Trophoblast cell (in vitro differentiated cells and primary cell): ENCODE data around the gene TENT5C.

ENCODE experiments used
- DNase-seq, 2 donors: peaks; one replicate each; pipeline ENCODE4 v3.0.0-alpha.2; 2016
- H2AFZ ChIP-seq: 2 replicates; pipeline ENCODE4 v1.6.1; 2013; ENCODE audit warnings: low read length, moderate library complexity, mild to moderate bottlenecking; ENCODE audit not compliant: insufficient read depth, poor library complexity
- H2AK5ac ChIP-seq: 2 replicates; pipeline ENCODE4 v1.6.1; 2013; ENCODE audit warnings: mild to moderate bottlenecking, low read length
- H2BK120ac ChIP-seq: 2 replicates; pipeline ENCODE4 v1.6.1; 2013; ENCODE audit warnings: low read length, mild to moderate bottlenecking, moderate library complexity; ENCODE audit not compliant: insufficient read depth, poor library complexity
- H2BK12ac ChIP-seq: 2 replicates; pipeline ENCODE4 v1.6.1; 2013; ENCODE audit warnings: mild to moderate bottlenecking, low read length, moderate library complexity
- H2BK5ac ChIP-seq: 2 replicates; pipeline ENCODE4 v1.6.1; 2013; ENCODE audit warnings: low read length, low read depth, moderate library complexity, mild to moderate bottlenecking; ENCODE audit not compliant: poor library complexity
- H3K14ac ChIP-seq: 2 replicates; pipeline ENCODE4 v1.6.1; 2013; ENCODE audit warnings: mild to moderate bottlenecking, low read length
- H3K18ac ChIP-seq: 2 replicates; pipeline ENCODE4 v1.6.1; 2013; ENCODE audit warnings: mild to moderate bottlenecking, low read length
- H3K23ac ChIP-seq: 2 replicates; pipeline ENCODE4 v1.6.1; 2013; ENCODE audit warnings: low read length
- H3K27ac ChIP-seq: 2 replicates; pipeline ENCODE4 v1.5.1; 2013; ENCODE audit warnings: low read depth, mild to moderate bottlenecking, inconsistent platforms, low read length, moderate library complexity
- H3K27me3 ChIP-seq: 2 replicates; pipeline ENCODE4 v1.6.1; 2013; ENCODE audit warnings: inconsistent platforms, mild to moderate bottlenecking, low read length, moderate library complexity; ENCODE audit not compliant: insufficient read depth
- H3K36me3 ChIP-seq, 2 experiments: 1 replicate in 1 of 2; 2 replicates in 1 of 2; pipeline ENCODE4 v1.6.1; 2013; ENCODE audit warnings: low read length in 2 of 2, mild to moderate bottlenecking in 2 of 2, moderate library complexity in 1 of 2; ENCODE audit not compliant: insufficient read depth in 2 of 2, control insufficient read depth in 1 of 2
- H3K4ac ChIP-seq: 2 replicates; pipeline ENCODE4 v1.6.1; 2013; ENCODE audit warnings: low read depth, mild to moderate bottlenecking, low read length, moderate library complexity
- H3K4me1 ChIP-seq, 2 experiments: 1 replicate in 1 of 2; 2 replicates in 1 of 2; pipeline ENCODE4 v1.6.1; 2013; ENCODE audit warnings: low read length in 2 of 2, mild to moderate bottlenecking in 2 of 2, moderate library complexity in 1 of 2; ENCODE audit not compliant: insufficient read depth in 2 of 2, control insufficient read depth in 1 of 2
- H3K4me2 ChIP-seq: 2 replicates; pipeline ENCODE4 v1.6.1; 2013; ENCODE audit warnings: inconsistent platforms, mild to moderate bottlenecking, low read length, moderate library complexity
- H3K4me3 ChIP-seq: 2 replicates; pipeline ENCODE4 v1.5.1; 2013; ENCODE audit warnings: mild to moderate bottlenecking, low read depth, low read length, inconsistent platforms
- H3K79me1 ChIP-seq: one replicate; pipeline ENCODE4 v1.6.1; 2013; ENCODE audit warnings: low read length
- H3K79me2 ChIP-seq: 2 replicates; pipeline ENCODE4 v1.6.1; 2013; ENCODE audit warnings: low read length, mild to moderate bottlenecking; ENCODE audit not compliant: control insufficient read depth, insufficient read depth, poor library complexity
- H3K9ac ChIP-seq: 2 replicates; pipeline ENCODE4 v1.6.1; 2013; ENCODE audit warnings: mild to moderate bottlenecking, low read length
- H3K9me3 ChIP-seq: 2 replicates; pipeline ENCODE4 v1.6.1; 2013; ENCODE audit warnings: low read depth, mild to moderate bottlenecking, control low read depth, inconsistent platforms, low read length; ENCODE audit not compliant: insufficient read depth
- H4K12ac ChIP-seq: 2 replicates; pipeline ENCODE4 v1.6.1; 2013; ENCODE audit warnings: low read depth, mild to moderate bottlenecking, low read length, moderate library complexity
- H4K8ac ChIP-seq: 2 replicates; pipeline ENCODE4 v1.6.1; 2013; ENCODE audit warnings: low read depth, mild to moderate bottlenecking, low read length, moderate library complexity
- H4K91ac ChIP-seq: one replicate; pipeline ENCODE4 v1.6.1; 2013; ENCODE audit warnings: low read depth, mild to moderate bottlenecking, low read length, moderate library complexity
- WGBS: extraction: QIAGEN DNeasy Blood & Tissue Kit; methylation state at CpG from one replicate; pipeline ENCODE4 v1.1.7; 2013; ENCODE audit warnings: missing lambda C conversion rate; ENCODE audit not compliant: insufficient read length, insufficient coverage; ENCODE audit errors: extremely low coverage; 5-methylcytosine and 5-hydroxymethylcytosine counted together

Gene TENT5C

DNA sequence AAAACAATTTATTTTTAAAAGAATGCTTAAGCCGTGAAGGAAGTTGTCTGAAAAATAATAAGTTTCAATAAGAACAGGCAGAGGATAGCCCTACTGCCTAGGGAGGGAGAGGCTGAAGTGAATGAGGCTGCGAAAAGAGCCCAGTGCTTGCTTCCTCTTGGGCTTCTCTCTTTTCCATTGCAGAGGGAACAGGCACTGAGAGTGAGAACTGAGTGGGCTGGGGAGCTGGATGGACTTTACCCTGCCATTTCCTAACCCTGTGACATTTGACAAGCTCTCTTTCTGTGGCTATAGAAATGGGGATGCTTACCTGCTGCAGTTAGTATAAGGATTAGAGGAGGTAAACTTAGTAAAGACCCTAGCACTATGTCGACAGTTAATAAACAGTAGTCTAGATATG is 30.0 kb downstream of the TENT5C start:
- Histone ChIP-seq H3K79me2 (no peaks in the 10 kb centered on the region), H3K36me3 (no peaks in the 10 kb centered on the region), H4K8ac (no peak overlapping the region), H3K14ac (no peak overlapping the region), H3K79me1 (no peaks in the 10 kb centered on the region), H3K18ac (no peak overlapping the region), H3K9ac (no peak overlapping the region), H3K27ac (no peak overlapping the region), H2BK120ac (no peak overlapping the region), H3K4me1 (peaks cover 0 to under 1% of the 10 kb centered on the region in 2 experiments), H4K91ac (no peak overlapping the region), H3K4me3 (no peak overlapping the region), H3K23ac (no peak overlapping the region), H3K27me3 (no peaks in the 10 kb centered on the region), H4K12ac (no peak overlapping the region), H3K4me2 (no peak overlapping the region), H3K4ac (no peak overlapping the region), H2AFZ (no peak overlapping the region), H2BK12ac (no peak overlapping the region), H3K9me3 (peaks cover 1% of the 10 kb centered on the region), H2AK5ac (no peak overlapping the region), H2BK5ac (no peak overlapping the region)
- DNase-seq: no peak
- no CpG with 5 or more reads among the region's 3 CpGs for WGBS

- no peak overlapping the region for H2BK120ac ChIP-seq
- H2AFZ ChIP-seq: no peak overlapping the region
- H2BK12ac ChIP-seq: no peak overlapping the region
- no peak overlapping the region for H3K4ac ChIP-seq
- no peaks in the 10 kb centered on the region for H3K36me3 ChIP-seq
- no peak overlapping the region for H3K9ac ChIP-seq
- peaks cover 3% of the 10 kb centered on the region for H3K9me3 ChIP-seq
- no peak overlapping the region for H3K4me2 ChIP-seq
- H3K79me1 ChIP-seq: no peaks in the 10 kb centered on the region
- H3K23ac ChIP-seq: no peak overlapping the region
- H2AK5ac ChIP-seq: no peak overlapping the region
- no CpG with 5 or more reads among the region's 8 CpGs for WGBS
- H3K27ac ChIP-seq: no peak overlapping the region
- no peak overlapping the region for H4K91ac ChIP-seq
- H4K12ac ChIP-seq: no peak overlapping the region
- no peaks in the 10 kb centered on the region for H3K27me3 ChIP-seq
- no peak overlapping the region for H4K8ac ChIP-seq
- H3K18ac ChIP-seq: no peak overlapping the region
- no peak overlapping the region for H3K4me3 ChIP-seq
- no peak for DNase-seq
- no peak overlapping the region for H3K14ac ChIP-seq
- no peak overlapping the region for H2BK5ac ChIP-seq
- no peaks in the 10 kb centered on the region for H3K79me2 ChIP-seq
- H3K4me1 ChIP-seq: no peaks in the 10 kb centered on the region
Measured at GRCh38 chr1:117636637-117637425, 31.0 kb downstream of the TENT5C start.

DNA sequence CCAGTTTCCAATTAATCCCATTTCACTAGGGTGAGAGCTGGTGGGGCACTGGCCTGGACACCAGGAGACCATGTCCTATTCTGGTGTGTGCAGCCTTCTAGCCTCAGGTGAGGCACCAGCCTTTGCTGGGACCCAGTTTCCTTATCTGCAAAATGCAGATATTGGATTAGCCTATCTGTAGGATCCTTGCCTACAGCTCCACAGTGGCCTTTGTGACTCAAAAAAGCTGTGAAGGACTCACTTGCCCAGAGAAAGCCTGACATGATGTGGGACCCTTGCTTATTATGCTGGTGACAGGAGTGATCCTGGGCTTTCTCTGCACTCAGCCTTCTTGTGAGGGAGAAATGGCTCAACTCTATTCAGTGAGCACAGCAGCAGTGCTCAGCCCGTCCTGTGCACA is 32.3 kb downstream of the TENT5C start:
- Histone ChIP-seq H3K27ac (no peak overlapping the region), H3K79me2 (no peaks in the 10 kb centered on the region), H2AFZ (no peak overlapping the region), H4K12ac (no peak overlapping the region), H2BK120ac (no peak overlapping the region), H3K36me3 (no peaks in the 10 kb centered on the region), H3K14ac (no peak overlapping the region), H4K91ac (no peak overlapping the region), H3K9me3 (peaks cover 3% of the 10 kb centered on the region), H3K79me1 (no peaks in the 10 kb centered on the region), H2BK12ac (no peak overlapping the region), H4K8ac (no peak overlapping the region), H3K23ac (no peak overlapping the region), H3K4me3 (no peak overlapping the region), H3K9ac (no peak overlapping the region), H2AK5ac (no peak overlapping the region), H3K18ac (no peak overlapping the region), H3K4me2 (no peak overlapping the region), H3K27me3 (no peaks in the 10 kb centered on the region), H2BK5ac (no peak overlapping the region), H3K4me1 (no peaks in the 10 kb centered on the region), H3K4ac (no peak overlapping the region)
- DNase-seq: peak in 1 of 2 donors; percentile 33
- no CpG with 5 or more reads among the region's 1 CpG for WGBS

GRCh38 chr1:117638759-117639158 is 32.9 kb downstream of the TENT5C start:
- Histone ChIP-seq H2AK5ac (no peak overlapping the region), H2AFZ (no peak overlapping the region), H3K79me1 (no peaks in the 10 kb centered on the region), H3K27ac (no peak overlapping the region), H2BK5ac (no peak overlapping the region), H3K36me3 (no peaks in the 10 kb centered on the region), H3K4me2 (no peak overlapping the region), H4K8ac (no peak overlapping the region), H3K4me3 (no peak overlapping the region), H3K14ac (no peak overlapping the region), H3K4me1 (no peaks in the 10 kb centered on the region), H3K79me2 (no peaks in the 10 kb centered on the region), H3K27me3 (no peaks in the 10 kb centered on the region), H2BK120ac (no peak overlapping the region), H3K23ac (no peak overlapping the region), H3K9ac (no peak overlapping the region), H3K9me3 (peaks cover 3% of the 10 kb centered on the region), H3K18ac (no peak overlapping the region), H4K91ac (no peak overlapping the region), H3K4ac (no peak overlapping the region), H4K12ac (no peak overlapping the region), H2BK12ac (no peak overlapping the region)
- WGBS: no CpG with 5 or more reads among the region's 4 CpGs
- DNase-seq: peak; percentile 84 to 95
